Epithelial cell of proximal tubule (primary cell): Measurements from ENCODE around the gene TNFAIP8L2. TPM values are rescaled to one million over a fixed set of nuclear protein-coding genes. Genes with fewer than 3 reads are reported as not detected.

Experiments used
- DNase-seq: peaks from one replicate; pipeline ENCODE4 v3.0.0-alpha.2; 2011; ENCODE audit warnings: low read depth
- H3K4me3 ChIP-seq: 2 replicates; pipeline ENCODE4 v1.5.1; 2011; ENCODE audit warnings: low read depth, mild to moderate bottlenecking, low read length
- total RNA-seq: library from RNA; depleted of rRNA; stranded (reverse); fragments of >200 nt; gene quantifications from 2 replicates; pipeline ENCODE4 v1.2.3, GENCODE V29; 2015
- TF ChIP-seq, protein P1 (sequence below): conservative IDR thresholded peaks from 2 replicates; pipeline ENCODE4 v1.5.1; 2012; ENCODE audit warnings: low read depth, mild to moderate bottlenecking, low read length

Gene TNFAIP8L2
- total RNA-seq, 1 donor from 2014 or later = not detected

- no peak for DNase-seq
- H3K4me3 ChIP-seq = peak within 1 kb of the TSS; percentile 83
- TF ChIP-seq, protein P1, sequence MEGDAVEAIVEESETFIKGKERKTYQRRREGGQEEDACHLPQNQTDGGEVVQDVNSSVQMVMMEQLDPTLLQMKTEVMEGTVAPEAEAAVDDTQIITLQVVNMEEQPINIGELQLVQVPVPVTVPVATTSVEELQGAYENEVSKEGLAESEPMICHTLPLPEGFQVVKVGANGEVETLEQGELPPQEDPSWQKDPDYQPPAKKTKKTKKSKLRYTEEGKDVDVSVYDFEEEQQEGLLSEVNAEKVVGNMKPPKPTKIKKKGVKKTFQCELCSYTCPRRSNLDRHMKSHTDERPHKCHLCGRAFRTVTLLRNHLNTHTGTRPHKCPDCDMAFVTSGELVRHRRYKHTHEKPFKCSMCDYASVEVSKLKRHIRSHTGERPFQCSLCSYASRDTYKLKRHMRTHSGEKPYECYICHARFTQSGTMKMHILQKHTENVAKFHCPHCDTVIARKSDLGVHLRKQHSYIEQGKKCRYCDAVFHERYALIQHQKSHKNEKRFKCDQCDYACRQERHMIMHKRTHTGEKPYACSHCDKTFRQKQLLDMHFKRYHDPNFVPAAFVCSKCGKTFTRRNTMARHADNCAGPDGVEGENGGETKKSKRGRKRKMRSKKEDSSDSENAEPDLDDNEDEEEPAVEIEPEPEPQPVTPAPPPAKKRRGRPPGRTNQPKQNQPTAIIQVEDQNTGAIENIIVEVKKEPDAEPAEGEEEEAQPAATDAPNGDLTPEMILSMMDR = no peak
Observed at GRCh38 chr1:151189637-151190445, 33.4 kb downstream of the TNFAIP8L2 start, which contains the start of gene VPS72. VPS72 (minus strand) TSS chr1:151190197; CDS start chr1:151190121, 76 bp downstream.

GRCh38 chr1:151192047-151192446 lies 35.6 kb downstream of the TNFAIP8L2 start:
- DNase-seq = no peak
- H3K4me3 ChIP-seq = no peak overlapping the region
- TF ChIP-seq, protein P1 = no peak

GRCh38 chr1:151193304-151193703 lies 36.9 kb downstream of the TNFAIP8L2 start:
- TF ChIP-seq, protein P1 = no peak
- DNase-seq = no peak
- no peak overlapping the region for H3K4me3 ChIP-seq

DNA sequence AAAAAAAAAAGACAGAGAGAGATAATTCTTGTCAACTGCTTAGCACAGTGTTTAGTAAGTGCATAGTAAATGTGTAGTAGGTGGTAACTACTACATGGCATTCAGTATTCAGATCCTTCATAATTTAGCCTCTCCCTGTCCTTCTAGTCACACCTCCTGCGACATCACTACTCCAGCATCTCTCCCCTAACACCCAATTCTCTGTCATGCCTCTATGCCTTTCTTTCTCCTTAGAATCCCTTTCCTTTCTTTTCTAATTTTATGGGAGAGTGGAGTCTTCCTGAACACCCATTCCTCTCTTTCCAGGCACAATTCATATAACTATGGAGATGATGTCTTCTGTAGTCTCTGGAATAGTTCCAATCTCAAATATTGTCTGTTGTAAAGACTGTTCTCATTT lies 37.4 kb downstream of the TNFAIP8L2 start:
- TF ChIP-seq, protein P1 = no peak
- H3K4me3 ChIP-seq = no peak overlapping the region
- no peak for DNase-seq

GRCh38 chr1:151194894-151195594 lies 38.6 kb downstream of the TNFAIP8L2 start:
- H3K4me3 ChIP-seq = peak overlapping the region; percentile 50
- TF ChIP-seq, protein P1 = peak; percentile 7
- peak; percentile 87 for DNase-seq

DNA sequence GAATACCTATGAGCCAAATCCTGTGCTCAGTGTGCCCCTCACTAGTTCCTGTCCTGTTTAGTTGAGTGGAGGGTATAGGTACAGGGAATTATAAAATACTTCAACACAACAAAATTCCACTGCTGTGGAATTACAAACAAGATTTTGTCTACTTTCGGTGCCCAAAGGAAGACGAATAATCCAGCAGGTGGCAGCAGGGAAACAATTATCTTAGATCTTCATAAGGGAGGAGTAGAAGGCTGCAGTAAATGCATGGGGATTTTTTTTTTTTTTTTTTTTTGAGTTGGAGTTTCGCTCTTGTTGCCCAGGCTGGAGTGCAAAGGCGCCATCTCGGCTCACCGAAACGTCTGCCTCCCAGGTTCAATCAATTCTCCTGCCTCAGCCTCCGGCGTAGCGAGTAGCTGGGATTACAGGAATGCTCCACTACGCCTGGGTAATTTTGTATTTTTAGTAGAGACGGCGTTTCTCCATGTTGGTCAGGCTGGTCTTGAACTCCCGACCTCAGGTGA lies 39.9 kb downstream of the TNFAIP8L2 start:
- TF ChIP-seq, protein P1 = peak; percentile 71
- H3K4me3 ChIP-seq = peak overlapping the region; percentile 50
- peak; percentile 70 for DNase-seq
